Measurements from ENCODE around the gene C16orf90.

The C16orf90 gene, protein sequence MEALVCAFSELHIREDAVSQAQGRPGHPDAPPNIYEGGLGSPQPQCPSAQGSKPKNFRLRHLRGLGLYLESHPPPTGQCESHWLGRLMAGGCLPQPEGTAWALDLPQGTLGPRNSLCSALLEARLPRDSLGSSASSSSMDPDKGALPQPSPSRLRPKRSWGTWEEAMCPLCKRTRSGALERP

DNA sequence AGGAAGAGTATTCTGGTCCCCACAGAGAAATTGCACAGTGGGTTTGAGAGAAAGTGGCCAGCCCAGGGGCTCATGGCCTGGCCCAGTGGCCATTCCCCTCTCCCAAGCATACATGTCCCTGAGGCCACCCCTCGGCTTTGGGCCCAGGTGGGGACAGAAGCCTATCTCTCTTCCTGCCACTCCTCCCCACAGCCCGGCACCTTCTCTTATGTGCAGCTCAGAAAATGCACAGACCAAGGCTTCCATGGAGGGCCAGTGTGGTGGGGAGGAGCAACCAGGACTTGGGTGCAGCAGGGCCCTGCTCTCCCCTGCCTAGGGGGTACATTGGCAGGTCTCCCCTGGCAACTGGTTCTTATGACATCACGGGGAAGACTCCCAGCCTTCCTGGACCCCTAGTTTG is at the start of gene C16orf90:
Gene C16orf90, minus strand, starts transcription at position 314 of the 400 bp plus-strand sequence. Its CDS starts 68 bp downstream, at position 246.
- DNase-seq (ENCODE audit: low read depth in 2 of 2): no peak

DNA sequence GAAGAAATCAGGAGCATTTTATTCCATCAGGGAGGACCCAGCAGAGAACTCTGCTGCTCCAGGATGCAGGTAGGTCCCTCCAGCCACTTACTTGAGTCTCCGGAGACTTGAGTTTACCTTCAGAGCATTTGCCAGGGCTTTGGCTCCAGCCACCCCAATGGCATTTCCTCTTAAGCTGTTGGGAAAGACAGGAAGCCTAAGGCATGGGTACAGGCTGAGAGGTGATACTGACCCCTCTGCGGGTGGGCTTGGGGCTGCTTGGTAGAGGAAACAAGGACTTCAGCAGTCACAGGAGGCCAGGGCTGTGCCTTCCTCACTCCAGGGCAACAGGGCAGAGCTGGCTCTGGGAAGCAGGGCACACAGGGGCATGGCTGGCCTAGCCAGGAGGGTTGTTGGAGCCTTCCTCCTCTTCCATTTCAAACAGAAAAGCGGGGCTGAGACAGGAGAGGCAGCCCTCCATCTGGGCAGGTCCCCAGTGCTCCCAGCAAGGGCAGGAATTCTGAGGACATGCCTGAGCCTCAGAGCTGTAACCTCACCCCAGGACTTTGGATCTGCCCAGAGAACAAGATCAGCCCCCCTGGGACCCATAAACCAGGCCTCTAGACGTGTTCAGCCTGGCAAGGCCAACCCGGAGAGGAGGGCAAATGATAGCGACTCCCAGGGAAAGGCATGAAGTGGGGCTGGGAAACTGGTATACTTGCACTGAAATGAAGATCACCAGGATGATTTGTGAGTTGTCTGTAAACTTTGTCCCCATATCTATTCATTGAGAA is 47.5 kb upstream of the C16orf90 start:
- no peak for DNase-seq (ENCODE audit: low read depth in 2 of 2)

DNA sequence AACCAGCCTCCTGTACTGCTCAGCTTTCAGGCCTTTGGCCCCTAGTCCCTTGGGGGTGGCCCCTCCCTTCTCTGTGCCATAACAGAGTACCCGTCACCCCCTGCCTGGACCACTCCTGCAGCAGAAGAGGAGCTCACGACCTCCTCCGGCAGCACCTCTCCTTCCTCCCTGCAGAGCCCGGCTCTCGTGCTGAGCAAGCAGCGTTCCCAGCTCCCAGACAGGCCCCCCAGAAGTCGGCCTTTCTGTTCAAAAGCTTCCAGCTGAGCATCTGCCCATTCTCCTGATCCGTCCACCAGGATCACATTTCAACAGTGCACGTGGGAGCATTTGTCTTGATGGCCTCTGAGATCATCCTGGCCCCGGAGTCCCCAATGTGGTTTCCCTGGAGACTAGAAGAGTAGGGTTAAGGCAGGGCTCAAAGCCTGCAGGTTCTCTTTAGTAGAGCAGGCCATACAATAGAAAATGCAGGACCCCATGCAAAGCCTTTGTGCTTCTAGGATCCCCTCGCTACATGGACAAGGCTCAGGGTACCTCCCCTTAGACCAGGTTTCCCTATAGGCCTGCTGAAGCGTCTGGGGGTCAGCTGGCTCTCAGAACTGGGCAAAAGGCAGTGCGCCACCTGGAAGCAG is 46.4 kb upstream of the C16orf90 start:
- DNase-seq (ENCODE audit: low read depth in 2 of 2): no peak

DNA sequence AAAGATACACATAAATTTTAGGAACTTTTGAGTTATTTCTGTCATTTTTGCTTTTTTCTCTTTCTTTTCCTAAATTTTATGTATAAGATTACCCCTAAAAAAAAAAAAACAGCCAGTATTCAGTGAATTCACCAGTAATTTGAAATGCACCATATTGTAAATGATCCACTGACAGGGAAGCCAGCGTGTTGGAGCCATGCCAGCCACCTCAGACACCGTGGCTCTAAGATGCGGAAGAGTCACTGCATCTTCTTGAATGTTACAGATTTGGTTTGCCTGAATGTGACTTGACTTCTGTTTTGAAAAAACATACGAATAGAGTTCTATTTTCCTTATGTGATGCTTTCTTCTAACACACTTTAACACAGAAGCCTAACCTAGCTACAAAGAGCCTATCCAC is 42.9 kb upstream of the C16orf90 start:
- no peak for DNase-seq (ENCODE audit: low read depth in 2 of 2)

DNA sequence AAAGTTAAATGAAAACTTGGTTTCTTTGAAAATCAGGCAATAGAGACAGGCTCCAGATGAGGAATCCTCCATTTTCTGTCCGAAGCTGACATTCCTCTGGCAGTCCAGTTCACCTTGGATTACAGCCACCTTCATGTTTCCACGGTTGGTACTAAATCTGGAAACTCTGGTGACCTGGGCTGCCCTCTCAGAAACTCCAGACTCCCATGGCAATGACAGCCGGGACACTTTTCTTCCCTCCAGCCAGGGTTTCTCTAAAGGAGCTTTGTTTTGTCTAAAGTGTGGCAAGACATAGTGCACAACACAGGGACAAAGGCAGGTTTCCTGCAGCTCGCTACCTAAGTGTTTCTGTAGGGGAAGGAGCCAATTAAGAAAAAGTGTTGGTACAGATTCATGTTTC is 41.6 kb upstream of the C16orf90 start:
- no peak for DNase-seq (ENCODE audit: low read depth in 2 of 2)

DNA sequence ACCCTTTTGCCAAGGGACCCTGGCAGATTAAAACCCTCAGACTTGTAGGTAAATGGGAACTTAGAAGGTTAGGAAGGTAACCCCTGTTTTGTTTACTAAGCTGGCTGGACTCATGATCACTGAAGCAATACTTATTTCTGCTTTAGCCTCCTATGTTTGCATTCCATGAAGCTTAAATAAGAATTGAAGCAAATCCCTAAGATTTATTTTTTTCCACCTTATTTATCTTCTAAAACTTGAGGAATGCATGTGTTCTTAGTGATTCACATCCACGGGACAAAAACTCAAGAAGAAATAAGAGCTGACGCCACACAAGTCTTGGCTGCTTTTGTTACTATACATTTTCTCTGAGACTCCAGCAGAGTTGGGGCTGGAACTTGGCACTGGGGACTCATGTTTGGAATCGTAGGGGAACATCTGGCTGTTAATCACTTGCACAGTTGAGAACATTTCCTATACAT is 41.0 kb upstream of the C16orf90 start:
- no peak for DNase-seq (ENCODE audit: low read depth in 2 of 2)

DNA sequence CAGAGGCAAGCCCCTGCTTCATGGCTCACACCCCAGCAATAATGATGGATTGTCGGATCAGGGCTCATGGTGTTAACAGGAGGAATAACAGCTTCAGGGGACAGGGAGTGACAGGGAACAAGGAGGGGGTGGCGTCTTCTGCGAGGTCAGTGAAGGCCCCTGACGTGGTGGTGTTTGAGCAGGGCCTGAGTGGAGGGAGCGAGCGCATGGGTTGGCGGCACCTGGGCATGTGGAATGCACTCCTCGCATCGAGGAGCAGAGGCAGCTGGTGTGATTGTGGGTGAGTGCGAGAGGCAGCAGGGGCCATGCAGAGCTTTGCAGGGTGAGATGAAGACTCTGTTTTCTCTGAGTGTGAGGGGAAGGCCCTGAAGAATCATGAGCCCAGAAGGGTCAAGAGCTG is 38.8 kb upstream of the C16orf90 start:
- DNase-seq (ENCODE audit: low read depth in 2 of 2): no peak

DNA sequence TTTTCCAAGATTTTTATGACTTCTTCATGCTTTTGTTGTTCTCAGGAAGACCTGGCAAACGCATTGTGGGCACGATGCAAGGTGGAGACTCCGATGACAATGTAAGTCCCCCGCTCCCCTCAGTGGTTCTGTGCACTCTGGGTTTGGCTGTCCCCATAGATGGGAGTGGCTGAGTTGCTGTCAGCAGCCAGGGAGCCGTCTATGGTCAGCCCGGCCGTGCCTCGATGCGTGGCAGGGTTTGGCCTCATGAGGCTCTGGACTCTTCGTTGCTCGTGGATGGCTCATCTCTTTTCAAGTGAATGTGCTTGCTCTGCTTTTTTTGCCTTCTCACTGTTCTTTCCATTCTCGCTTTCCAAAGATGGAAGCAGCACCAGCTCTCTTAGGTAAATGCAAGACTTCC is 37.5 kb upstream of the C16orf90 start:
- DNase-seq (ENCODE audit: low read depth in 2 of 2): no peak

DNA sequence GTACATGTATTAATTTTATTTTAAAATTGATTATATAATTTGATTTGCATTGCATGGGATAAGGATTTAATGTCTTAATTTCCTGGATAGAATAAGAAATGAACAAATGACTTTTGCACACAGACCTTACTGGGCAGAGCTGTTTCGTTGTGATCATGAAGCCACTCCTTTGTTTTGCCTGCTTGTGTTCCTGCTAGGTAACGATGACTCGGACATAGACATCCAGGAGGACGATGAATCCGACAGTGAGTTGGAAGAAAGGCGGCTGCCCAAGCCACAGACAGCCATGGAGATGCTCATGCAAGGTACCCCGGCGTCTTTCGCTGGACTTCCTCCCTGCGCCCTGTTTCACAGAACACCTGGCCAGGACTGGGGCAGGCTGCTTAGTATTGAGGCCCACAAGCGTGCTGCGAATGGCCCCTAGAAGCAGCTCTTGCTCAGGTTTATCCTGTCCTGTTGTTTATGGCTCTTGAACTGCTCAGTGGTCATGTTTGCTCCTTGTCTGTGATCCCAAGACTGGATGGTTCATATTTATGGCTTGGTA is 35.2 kb upstream of the C16orf90 start:
- no peak for DNase-seq (ENCODE audit: low read depth in 2 of 2)

DNA sequence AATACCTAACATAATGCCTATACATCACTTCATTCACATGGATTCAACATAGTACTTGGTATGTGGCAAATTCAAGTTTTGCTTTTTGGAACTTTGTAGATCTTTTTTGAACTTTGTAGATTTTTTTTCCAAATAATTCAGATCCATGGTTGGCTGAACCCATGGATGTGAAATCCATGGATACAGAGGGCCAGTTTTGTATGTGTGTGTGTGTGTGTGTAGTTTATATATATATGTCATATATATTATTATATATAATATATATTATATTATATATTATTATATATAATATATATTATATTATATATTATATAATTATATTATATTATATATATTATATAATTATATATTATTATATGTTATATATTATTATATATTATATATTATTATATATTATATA is 33.9 kb upstream of the C16orf90 start:
- DNase-seq (ENCODE audit: low read depth in 2 of 2): no peak

DNA sequence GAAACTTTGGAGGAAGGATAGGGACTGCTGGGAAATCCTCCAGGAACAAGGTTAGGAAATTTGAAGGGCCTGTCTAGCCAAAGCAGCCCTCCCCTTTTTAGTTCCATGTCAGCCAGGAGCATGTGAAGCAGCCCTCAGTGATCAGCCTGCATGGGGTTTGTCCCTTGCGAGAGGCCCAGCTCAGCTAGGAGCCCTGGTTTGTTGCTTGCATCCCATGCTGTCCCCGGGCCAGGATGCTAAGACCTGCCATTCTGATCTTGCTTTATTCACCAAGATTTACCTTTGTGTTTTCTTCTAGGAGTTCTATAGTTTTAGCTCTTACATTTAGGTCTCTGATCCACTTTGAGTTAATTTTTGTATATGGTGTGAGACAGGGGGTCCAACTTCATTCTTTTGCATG is 33.1 kb upstream of the C16orf90 start:
- DNase-seq (ENCODE audit: low read depth in 2 of 2): no peak

DNA sequence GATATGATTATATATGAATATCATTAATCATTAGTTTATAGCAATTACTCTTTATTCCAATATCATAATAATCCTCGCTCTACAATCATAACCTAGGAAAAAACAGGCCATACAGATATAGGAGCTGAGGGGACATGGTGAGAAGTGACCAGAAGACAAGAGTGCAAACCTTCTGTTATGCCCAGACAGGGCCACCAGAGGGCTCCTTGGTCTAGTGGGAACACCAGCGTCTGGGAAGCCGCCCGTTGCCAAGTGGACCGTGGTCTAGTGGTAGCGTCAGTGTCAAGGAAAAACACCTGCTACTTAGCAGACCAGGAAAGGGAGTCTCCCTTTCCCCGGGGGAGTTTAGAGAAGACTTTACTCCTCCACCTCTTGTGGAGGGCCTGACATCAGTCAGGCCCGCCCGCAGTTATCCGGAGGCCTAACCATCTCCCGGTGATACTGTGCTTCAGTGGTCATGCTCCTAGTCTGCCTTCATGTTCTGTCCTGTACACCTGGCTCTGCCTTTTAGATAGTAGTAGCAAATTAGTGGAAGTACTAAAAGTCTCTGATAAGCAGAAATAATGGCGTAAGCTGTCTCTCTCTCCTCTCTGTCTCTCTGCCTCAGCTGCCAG is 32.0 kb upstream of the C16orf90 start:
- DNase-seq (ENCODE audit: low read depth in 2 of 2): peak; percentile 17 to 26

DNA sequence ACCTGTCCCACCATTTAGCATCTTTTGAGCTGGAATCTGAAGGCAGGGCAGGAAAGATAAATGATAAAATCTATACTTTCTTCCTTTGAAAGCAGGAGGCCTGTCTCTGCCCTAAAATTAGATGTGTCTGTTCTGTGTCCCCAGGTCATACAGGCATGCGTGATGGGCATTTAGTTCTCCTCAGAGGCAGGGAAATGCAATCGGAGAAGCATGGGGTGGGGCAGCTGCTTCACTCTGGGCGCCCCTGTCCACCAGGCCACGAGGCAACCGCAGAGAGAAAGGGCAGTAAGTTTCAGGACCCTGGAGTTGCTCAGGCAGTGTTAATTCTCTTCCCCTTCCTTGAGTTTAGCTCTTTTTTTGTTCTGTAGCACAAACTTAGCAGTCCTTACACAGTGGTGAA is 30.7 kb upstream of the C16orf90 start:
- no peak for DNase-seq (ENCODE audit: low read depth in 2 of 2)

DNA sequence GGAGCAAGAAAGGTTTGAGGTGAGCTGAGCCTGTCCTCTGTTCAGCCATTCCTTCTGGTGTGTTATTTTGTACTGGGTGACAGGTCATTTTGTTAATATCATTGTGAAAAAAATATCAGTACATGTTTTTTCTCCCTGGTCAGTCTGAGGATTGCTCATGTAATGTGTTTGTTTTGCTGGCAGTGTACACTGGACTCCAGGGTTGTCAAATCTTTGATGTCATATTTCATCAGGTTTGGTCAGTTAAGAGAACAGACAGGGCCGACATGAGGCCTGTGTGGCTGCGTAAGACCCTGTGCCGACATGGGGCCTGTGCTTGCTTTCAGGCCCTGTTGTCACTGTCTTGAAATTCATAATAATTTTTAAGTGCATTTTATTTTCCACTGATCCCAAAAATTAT is 28.0 kb upstream of the C16orf90 start:
- DNase-seq (ENCODE audit: low read depth in 2 of 2): no peak

DNA sequence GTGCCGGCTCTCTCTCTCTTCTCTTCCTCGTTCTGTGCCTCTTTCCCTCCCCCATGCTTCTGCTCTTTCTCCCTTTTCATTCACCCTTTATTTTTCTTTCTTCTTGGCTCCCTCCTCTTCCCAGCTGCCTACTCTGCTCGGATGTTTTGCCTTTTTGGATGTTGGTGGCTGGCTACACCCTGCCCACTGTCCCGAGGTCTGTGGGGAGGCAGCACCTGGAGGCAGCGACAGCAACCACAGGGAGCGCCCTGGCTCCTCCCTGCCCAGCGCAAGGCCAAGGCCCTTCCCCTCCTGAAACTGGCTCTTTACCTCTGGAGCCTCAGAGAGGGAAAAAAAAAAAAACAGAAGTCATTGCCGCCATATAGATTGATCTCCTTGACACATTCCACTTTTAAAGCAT is 25.6 kb upstream of the C16orf90 start:
- DNase-seq (ENCODE audit: low read depth in 2 of 2): no peak

DNA sequence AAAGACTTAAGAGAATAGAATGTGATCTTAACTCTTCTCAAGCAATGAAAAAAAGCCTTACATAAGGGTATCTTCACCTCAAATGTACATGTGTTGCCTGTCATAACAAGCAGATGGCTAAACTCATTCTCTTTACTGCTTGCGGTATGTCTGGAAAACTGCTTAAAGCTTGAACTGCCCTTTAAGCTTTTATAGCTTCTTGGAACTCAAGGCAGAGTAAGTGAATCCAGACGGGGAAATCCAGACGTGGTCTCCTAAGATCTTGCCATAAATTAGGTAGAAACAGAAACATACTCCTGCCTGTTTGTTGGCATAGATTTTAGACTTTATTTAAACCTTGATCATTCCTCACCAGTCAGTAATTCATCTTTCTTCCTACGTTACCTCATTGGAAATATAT is 25.1 kb upstream of the C16orf90 start:
- DNase-seq (ENCODE audit: low read depth in 2 of 2): no peak

DNA sequence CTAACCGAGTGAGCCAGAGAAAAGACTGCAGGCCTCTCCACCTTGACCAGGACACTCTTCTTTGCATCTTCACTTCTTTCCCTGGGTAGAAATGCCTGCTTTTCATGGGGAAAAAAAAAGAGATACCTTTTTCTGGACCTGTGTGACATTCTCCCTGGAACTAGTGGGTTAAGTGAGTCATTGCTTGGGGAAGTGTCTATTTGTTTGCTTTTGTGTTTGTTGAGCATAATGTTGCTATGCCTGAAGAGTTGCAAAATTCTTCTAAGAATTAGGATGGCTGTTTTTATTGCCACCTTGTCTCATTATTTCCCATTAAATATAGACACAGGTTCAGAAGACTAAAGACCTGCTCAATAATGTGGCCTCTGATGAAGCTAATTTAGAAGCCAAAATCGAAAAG is 24.3 kb upstream of the C16orf90 start:
- DNase-seq (ENCODE audit: low read depth in 2 of 2): no peak

DNA sequence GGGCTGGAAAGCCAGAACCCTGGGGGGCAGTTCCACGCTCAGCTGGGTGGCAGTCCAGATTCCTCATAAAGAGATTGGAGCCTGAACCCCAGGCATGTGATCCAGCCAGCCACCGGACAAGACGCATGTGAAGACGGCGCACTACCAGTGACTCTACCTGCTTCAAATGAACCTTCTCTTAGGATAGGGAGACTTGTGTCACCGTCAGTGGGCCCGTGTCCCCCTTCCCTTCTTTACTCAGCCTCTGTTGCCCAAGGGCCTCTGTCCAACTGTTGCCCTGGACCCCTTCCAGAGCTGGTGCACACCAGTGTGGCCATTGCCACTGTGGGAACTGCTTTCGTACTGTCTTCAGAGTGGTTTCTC is 23.7 kb upstream of the C16orf90 start:
- no peak for DNase-seq (ENCODE audit: low read depth in 2 of 2)

DNA sequence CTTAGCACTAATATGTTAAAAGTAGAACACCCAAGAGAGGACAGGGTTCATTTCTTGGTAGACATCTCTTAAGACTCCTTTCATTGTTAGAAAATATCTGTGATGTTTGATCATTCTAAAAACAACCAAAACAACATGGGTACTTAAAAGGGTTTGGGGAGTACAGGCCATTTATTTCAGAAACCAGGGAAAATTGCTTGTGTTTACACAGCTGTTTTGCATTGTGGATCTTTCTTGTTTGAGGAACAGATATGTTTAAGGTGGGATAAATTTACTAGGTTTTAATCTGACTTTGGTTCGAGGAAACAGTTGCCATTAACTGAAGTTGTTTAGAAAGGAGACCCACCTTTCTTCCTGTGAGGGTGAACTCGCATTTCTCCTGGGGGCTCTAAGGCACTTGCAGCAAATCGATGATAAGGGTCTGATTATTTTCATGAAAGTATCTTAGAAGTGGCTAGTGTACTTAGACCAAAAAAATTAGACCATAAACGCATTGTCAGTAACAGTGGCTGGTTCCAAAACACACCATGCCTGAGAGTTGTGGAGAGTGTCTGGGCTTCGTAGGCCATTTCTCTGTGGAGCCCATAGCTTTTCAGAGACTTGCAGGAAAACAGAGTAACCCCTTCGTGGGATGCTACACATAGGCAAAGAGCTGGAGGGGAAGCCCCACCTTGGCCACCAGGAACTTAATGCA is 23.1 kb upstream of the C16orf90 start:
- no peak for DNase-seq (ENCODE audit: low read depth in 2 of 2)

DNA sequence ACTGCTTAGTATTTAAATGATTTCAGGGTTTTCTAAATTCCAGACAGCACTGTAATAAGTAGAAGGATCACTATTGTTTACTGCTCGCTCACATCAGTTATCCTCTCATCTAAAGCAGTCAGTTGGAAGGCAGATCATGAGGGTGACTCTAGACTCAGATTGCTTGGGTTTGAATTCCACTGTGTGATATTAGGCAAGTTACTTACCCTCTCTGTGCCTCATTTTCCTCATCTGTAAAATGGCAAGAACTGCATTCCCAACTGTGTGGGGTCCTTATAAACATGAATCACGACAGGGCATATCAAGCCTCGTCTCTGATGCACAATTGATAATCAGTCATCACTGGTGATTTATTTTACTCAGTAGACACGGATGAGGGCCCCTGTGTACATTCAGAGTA is 20.6 kb upstream of the C16orf90 start:
- no peak for DNase-seq (ENCODE audit: low read depth in 2 of 2)

DNA sequence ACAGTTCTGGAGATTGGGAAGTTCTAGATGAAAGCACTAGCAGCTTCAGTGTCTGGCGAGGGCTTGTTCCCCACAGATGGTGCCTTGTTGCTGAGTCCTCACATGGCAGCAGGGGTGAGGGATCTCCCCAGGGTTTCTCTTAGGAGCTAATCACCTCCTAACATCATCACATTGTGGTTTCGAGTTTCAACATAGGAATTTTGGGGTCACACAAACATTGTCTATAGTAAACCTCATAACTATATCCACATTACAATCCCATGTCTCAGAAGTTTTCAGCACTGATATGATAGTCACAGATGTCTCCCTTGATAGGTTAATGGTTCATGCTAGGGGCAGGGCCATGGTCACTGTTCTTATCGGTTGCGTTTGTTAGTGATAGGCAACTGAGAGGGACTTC is 19.3 kb upstream of the C16orf90 start:
- DNase-seq (ENCODE audit: low read depth in 2 of 2): no peak
